HepG2 (cell line): ENCODE data around the gene CRABP1. TPM values are rescaled to one million over a fixed set of nuclear protein-coding genes. Genes with fewer than 3 reads are reported as not detected.
A peak's percentile ranks its signal among the peaks of the same experiment; 100 is the strongest.

Experiments used
- AGO2 ChIP-seq: fragments of 200-400 bp; formaldehyde crosslinking; optimal IDR thresholded peaks from 2 replicates; pipeline ENCODE3; 2017; ENCODE audit warnings: mild to moderate bottlenecking, low read depth, low read length, moderate library complexity
- BRD4 ChIP-seq: sonication (generic); formaldehyde crosslinking; IDR thresholded peaks from 2 replicates; pipeline ENCODE4 v1.4.0; 2020; ENCODE audit warnings: missing genetic modification reagents
- CBX1 ChIP-seq: IDR thresholded peaks from one replicate; pipeline ENCODE4 v1.6.1; 2016; ENCODE audit warnings: antibody characterized with exemption, low read depth
- GABPB1 ChIP-seq: IDR thresholded peaks from 2 replicates; pipeline ENCODE4 v1.6.1; 2016; ENCODE audit warnings: mild to moderate bottlenecking, missing genetic modification reagents, moderate library complexity, missing compliant biosample characterization
- GATAD1 ChIP-seq: IDR thresholded peaks from 2 replicates; pipeline ENCODE4 v1.6.1; 2016; ENCODE audit warnings: missing genetic modification reagents, missing compliant biosample characterization
- HNRNPLL ChIP-seq: fragments of 200-400 bp; formaldehyde crosslinking; IDR thresholded peaks from 2 replicates; pipeline ENCODE4 v1.6.1; 2017; ENCODE audit warnings: mild to moderate bottlenecking, low read depth, low read length; ENCODE audit not compliant: poor library complexity, severe bottlenecking
- IKZF5 ChIP-seq: IDR thresholded peaks from 2 replicates; pipeline ENCODE4 v1.6.1; 2018; ENCODE audit warnings: missing genetic modification reagents, mild to moderate bottlenecking, missing compliant biosample characterization
- KDM2A ChIP-seq: sonication (generic); formaldehyde crosslinking; IDR thresholded peaks from 2 replicates; pipeline ENCODE4 v1.4.0; 2020; ENCODE audit warnings: low read depth, missing genetic modification reagents, borderline replicate concordance
- KDM4B ChIP-seq: sonication (generic); formaldehyde crosslinking; IDR thresholded peaks from 2 replicates; pipeline ENCODE4 v1.4.0; 2020; ENCODE audit warnings: missing genetic modification reagents
- MIXL1 ChIP-seq: IDR thresholded peaks from 2 replicates; pipeline ENCODE4 v1.6.1; 2016
- PPARG ChIP-seq: conservative IDR thresholded peaks from 2 replicates; pipeline ENCODE4 v1.6.1; 2016; ENCODE audit warnings: missing biosample characterization, missing genetic modification reagents
- SALL1 ChIP-seq: sonication (generic); formaldehyde crosslinking; IDR thresholded peaks from 2 replicates; pipeline ENCODE4 v1.8.0; 2022; ENCODE audit warnings: mild to moderate bottlenecking, missing genetic modification reagents
- SETDB1 ChIP-seq: sonication (generic); formaldehyde crosslinking; IDR thresholded peaks from 2 replicates; pipeline ENCODE4 v1.5.1; 2020; ENCODE audit warnings: missing genetic modification reagents, mild to moderate bottlenecking, borderline replicate concordance
- SMC3 ChIP-seq: IDR thresholded peaks from 2 replicates; pipeline ENCODE4 v1.6.1; 2011; ENCODE audit warnings: low read length, improper control_type of control experiment
- SOX6 ChIP-seq, 2 experiments: fragments of 450-650 bp in 1 of 2; sonication (generic) in 1 of 2; formaldehyde crosslinking in 1 of 2; IDR thresholded peaks; 2 replicates each; pipeline versions ENCODE4 v1.4.0 to v1.6.1; 2017 to 2020; ENCODE audit warnings: antibody characterized with exemption in 1 of 2, mild to moderate bottlenecking in 1 of 2, missing genetic modification reagents in 1 of 2
- STAG1 ChIP-seq: sonication (generic); formaldehyde crosslinking; IDR thresholded peaks from 2 replicates; pipeline ENCODE4 v1.4.0; 2020; ENCODE audit warnings: missing genetic modification reagents
- XRCC5 ChIP-seq: fragments of 200-400 bp; formaldehyde crosslinking; optimal IDR thresholded peaks from 2 replicates; pipeline ENCODE3; 2017; ENCODE audit warnings: mild to moderate bottlenecking, low read length
- YY1 ChIP-seq: IDR thresholded peaks from 2 replicates; pipeline ENCODE4 v1.6.1; 2011; ENCODE audit warnings: low read length, low read depth, moderate library complexity, mild to moderate bottlenecking; ENCODE audit not compliant: insufficient read depth, insufficient replicate concordance
- ZBTB20 ChIP-seq: sonication (generic); formaldehyde crosslinking; IDR thresholded peaks from 2 replicates; pipeline ENCODE4 v1.8.1; 2023; ENCODE audit warnings: missing genetic modification reagents, low read depth, mild to moderate bottlenecking, borderline replicate concordance
- ZBTB7B ChIP-seq: sonication (generic); formaldehyde crosslinking; IDR thresholded peaks from 2 replicates; pipeline ENCODE4 v1.4.0; 2020; ENCODE audit warnings: missing genetic modification reagents
- ZNF234 ChIP-seq: sonication (generic); formaldehyde crosslinking; conservative IDR thresholded peaks from 2 replicates; pipeline ENCODE4 v1.5.1; 2020; ENCODE audit warnings: mild to moderate bottlenecking, missing genetic modification reagents
- ZNF451 ChIP-seq: sonication (generic); formaldehyde crosslinking; IDR thresholded peaks from 2 replicates; pipeline ENCODE4 v1.5.0; 2020; ENCODE audit warnings: mild to moderate bottlenecking, missing genetic modification reagents
- ZNF7 ChIP-seq: IDR thresholded peaks from 2 replicates; pipeline ENCODE4 v1.6.1; 2016; ENCODE audit warnings: missing biosample characterization, missing genetic modification reagents
- ZNF709 ChIP-seq: sonication (generic); formaldehyde crosslinking; IDR thresholded peaks from 2 replicates; pipeline ENCODE4 v1.5.0; 2020; ENCODE audit warnings: mild to moderate bottlenecking, missing genetic modification reagents
- ZNF781 ChIP-seq: sonication (generic); formaldehyde crosslinking; IDR thresholded peaks from 2 replicates; pipeline ENCODE4 v1.5.1; 2020; ENCODE audit warnings: borderline replicate concordance, mild to moderate bottlenecking, missing genetic modification reagents; ENCODE audit errors: not compliant biosample characterization
- ZNF790 ChIP-seq: sonication (generic); formaldehyde crosslinking; IDR thresholded peaks from 2 replicates; pipeline ENCODE4 v1.8.0; 2022; ENCODE audit warnings: missing genetic modification reagents, mild to moderate bottlenecking, borderline replicate concordance
- polyA plus RNA-seq, 8 experiments: library from polyadenylated mRNA; depleted of rRNA in 3 of 8; stranded (reverse) in 7 of 8; unstranded in 1 of 8; fragments of >200 nt; fragmentation: Illumina TruSeq in 4 of 8; extraction: Trizol in 4 of 8; gene quantifications; 2 replicates each; pipeline versions ENCODE4 v1.2.1 to v1.2.3, GENCODE V29; 2011 to 2016; ENCODE audit warnings: low read depth in 4 of 8, missing spikeins in 1 of 8, mixed read lengths in 1 of 8; ENCODE audit not compliant: insufficient read depth in 1 of 8
- total RNA-seq, 5 experiments: library from RNA; depleted of rRNA; stranded (reverse); fragments of >200 nt; fragmentation: Illumina TruSeq; extraction: Trizol; gene quantifications; 2 replicates each; pipeline ENCODE4 v1.2.3, GENCODE V29; 2016; ENCODE audit warnings: low read depth in 1 of 5
- TF ChIP-seq, protein P1 (sequence below): sonication (generic); formaldehyde crosslinking; IDR thresholded peaks from 2 replicates; pipeline ENCODE4 v1.4.0; 2020; ENCODE audit warnings: mild to moderate bottlenecking, missing genetic modification reagents
- TF ChIP-seq, protein P2 (sequence below): sonication (generic); formaldehyde crosslinking; IDR thresholded peaks from 2 replicates; pipeline ENCODE4 v1.5.0; 2020; ENCODE audit warnings: mild to moderate bottlenecking, missing genetic modification reagents, moderate library complexity

CRABP1 gene
- total and polyA plus RNA-seq, 2 of the 13 experiments (the other 11 are each of a cell fraction or from before 2014, with no cell fraction given): not detected

- TF ChIP-seq HNRNPLL: no peak
- TF ChIP-seq MIXL1 (CRISPR knock-in tag): 0 out of 2 replicates have a peak, but pooled peaks have one; percentile 39
- TF ChIP-seq, protein P1, sequence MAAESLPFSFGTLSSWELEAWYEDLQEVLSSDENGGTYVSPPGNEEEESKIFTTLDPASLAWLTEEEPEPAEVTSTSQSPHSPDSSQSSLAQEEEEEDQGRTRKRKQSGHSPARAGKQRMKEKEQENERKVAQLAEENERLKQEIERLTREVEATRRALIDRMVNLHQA (CRISPR knock-in tag): no peak
- TF ChIP-seq KDM2A (CRISPR knock-in tag): peak; percentile 54; the same call in 1 of the 2 replicates
- TF ChIP-seq STAG1 (CRISPR knock-in tag): peak; percentile 97
- TF ChIP-seq SETDB1: no peak
- peak; percentile 46 for TF ChIP-seq SMC3
- TF ChIP-seq GATAD1 (CRISPR knock-in tag): 0 out of 2 replicates have a peak, but pooled peaks have one; percentile 23
- TF ChIP-seq ZNF781 (CRISPR knock-in tag): no peak
- no peak for TF ChIP-seq KDM4B (CRISPR knock-in tag)
- peak; percentile 43 for TF ChIP-seq XRCC5
- TF ChIP-seq ZNF709 (CRISPR knock-in tag): no peak
- TF ChIP-seq ZNF451: 0 out of 2 replicates have a peak, but pooled peaks have one; percentile 33
- 0 out of 2 replicates have a peak, but pooled peaks have one; percentile 25 for TF ChIP-seq GABPB1 (CRISPR knock-in tag)
- TF ChIP-seq SOX6 (IDR thresholded peaks at IDR 0.05): no peak
- peak; percentile 42; the same call in 1 of the 2 replicates for TF ChIP-seq SOX6 (CRISPR knock-in tag; IDR thresholded peaks at IDR 0.05)
- no peak; the same call in 1 of the 2 replicates for TF ChIP-seq PPARG (CRISPR knock-in tag)
- 0 out of 2 replicates have a peak, but pooled peaks have one; percentile 58 for TF ChIP-seq ZBTB7B
- no peak for TF ChIP-seq YY1
- no peak for TF ChIP-seq ZNF790 (CRISPR knock-in tag)
- no peak for TF ChIP-seq ZBTB20 (CRISPR knock-in tag)
- no peak for TF ChIP-seq CBX1
- TF ChIP-seq SALL1: 0 out of 2 replicates have a peak, but pooled peaks have one; percentile 34
- no peak for TF ChIP-seq BRD4 (CRISPR knock-in tag)
- TF ChIP-seq, protein P2, sequence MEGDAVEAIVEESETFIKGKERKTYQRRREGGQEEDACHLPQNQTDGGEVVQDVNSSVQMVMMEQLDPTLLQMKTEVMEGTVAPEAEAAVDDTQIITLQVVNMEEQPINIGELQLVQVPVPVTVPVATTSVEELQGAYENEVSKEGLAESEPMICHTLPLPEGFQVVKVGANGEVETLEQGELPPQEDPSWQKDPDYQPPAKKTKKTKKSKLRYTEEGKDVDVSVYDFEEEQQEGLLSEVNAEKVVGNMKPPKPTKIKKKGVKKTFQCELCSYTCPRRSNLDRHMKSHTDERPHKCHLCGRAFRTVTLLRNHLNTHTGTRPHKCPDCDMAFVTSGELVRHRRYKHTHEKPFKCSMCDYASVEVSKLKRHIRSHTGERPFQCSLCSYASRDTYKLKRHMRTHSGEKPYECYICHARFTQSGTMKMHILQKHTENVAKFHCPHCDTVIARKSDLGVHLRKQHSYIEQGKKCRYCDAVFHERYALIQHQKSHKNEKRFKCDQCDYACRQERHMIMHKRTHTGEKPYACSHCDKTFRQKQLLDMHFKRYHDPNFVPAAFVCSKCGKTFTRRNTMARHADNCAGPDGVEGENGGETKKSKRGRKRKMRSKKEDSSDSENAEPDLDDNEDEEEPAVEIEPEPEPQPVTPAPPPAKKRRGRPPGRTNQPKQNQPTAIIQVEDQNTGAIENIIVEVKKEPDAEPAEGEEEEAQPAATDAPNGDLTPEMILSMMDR (CRISPR knock-in tag): peak; percentile 94
- peak; percentile 26; the same call in 1 of the 2 replicates for TF ChIP-seq IKZF5 (CRISPR knock-in tag)
- no peak for TF ChIP-seq ZNF234 (CRISPR knock-in tag)
- TF ChIP-seq ZNF7 (CRISPR knock-in tag): no peak
- no peak for TF ChIP-seq AGO2
These were observed 31.6 kb upstream of the CRABP1 start (continued) for GRCh38 chr15:78308422-78309032.
